H1 (cell line): Measurements from ENCODE around the gene SLC8B1.

Source experiments
- ATF2 ChIP-seq: IDR thresholded peaks from 2 replicates; pipeline ENCODE4 v1.6.1; 2012; ENCODE audit warnings: low read length, inconsistent platforms
- BACH1 ChIP-seq: IDR thresholded peaks from 2 replicates; pipeline ENCODE4 v1.6.1; 2012; ENCODE audit warnings: low read length, improper control_type of control experiment
- CTCF ChIP-seq, 3 experiments: IDR thresholded peaks; 1 replicate in 2 of 3; 2 replicates in 1 of 3; pipeline versions ENCODE4 v1.5.1 to v1.6.1; 2011; ENCODE audit warnings: low read length in 3 of 3, mild to moderate bottlenecking in 3 of 3, inconsistent platforms in 2 of 3, low read depth in 1 of 3, moderate library complexity in 1 of 3; ENCODE audit not compliant: insufficient read depth in 1 of 3; ENCODE audit errors: control extremely low read depth in 1 of 3
- EP300 ChIP-seq, 2 experiments: IDR thresholded peaks; 1 replicate in 1 of 2; 2 replicates in 1 of 2; pipeline ENCODE4 v1.6.1; 2011 to 2012; ENCODE audit warnings: low read depth in 2 of 2, low read length in 2 of 2, mild to moderate bottlenecking in 2 of 2, borderline replicate concordance in 1 of 2, inconsistent platforms in 1 of 2, moderate library complexity in 1 of 2
- POLR2A ChIP-seq, 2 experiments: IDR thresholded peaks; 1 replicate in 1 of 2; 2 replicates in 1 of 2; pipeline ENCODE4 v1.6.1; 2011; ENCODE audit warnings: low read depth in 2 of 2, low read length in 2 of 2, mild to moderate bottlenecking in 2 of 2; ENCODE audit errors: control extremely low read depth in 1 of 2
- POLR2AphosphoS5 ChIP-seq: IDR thresholded peaks from 2 replicates; pipeline ENCODE4 v1.6.1; 2011; ENCODE audit warnings: low read depth, low read length
- SIX5 ChIP-seq: IDR thresholded peaks from 2 replicates; pipeline ENCODE4 v1.6.1; 2011; ENCODE audit warnings: mild to moderate bottlenecking, low read depth, low read length
- SUZ12 ChIP-seq: fragments of 200-600 bp; sonication (generic); IDR thresholded peaks from 2 replicates; pipeline ENCODE4 v1.6.1; 2012; ENCODE audit warnings: mild to moderate bottlenecking, inconsistent platforms, low read length, moderate library complexity, mixed read lengths
- TAF7 ChIP-seq: optimal IDR thresholded peaks from 2 replicates; pipeline ENCODE3; 2011; ENCODE audit warnings: low read depth, mild to moderate bottlenecking, inconsistent platforms, low read length, moderate library complexity, borderline replicate concordance
- USF2 ChIP-seq: IDR thresholded peaks from 2 replicates; pipeline ENCODE4 v1.6.1; 2011; ENCODE audit warnings: low read length, improper control_type of control experiment
- ZNF274 ChIP-seq: IDR thresholded peaks from 2 replicates; pipeline ENCODE4 v1.7.0; 2012; ENCODE audit warnings: low read length, borderline replicate concordance; ENCODE audit errors: extremely low read depth

- no peak for TF ChIP-seq SUZ12
- TF ChIP-seq POLR2A (IDR thresholded peaks at IDR 0.05; ENCODE audit: control extremely low read depth in 1 of 2, low read depth in 2 of 2, low read length in 2 of 2): no peak
- no peak for TF ChIP-seq BACH1
- TF ChIP-seq ATF2: no peak
- no peak for TF ChIP-seq CTCF (IDR thresholded peaks at IDR 0.05; ENCODE audit: control extremely low read depth in 1 of 3, insufficient read depth in 1 of 3, low read depth in 1 of 3, low read length in 3 of 3)
- TF ChIP-seq POLR2AphosphoS5: no peak
- no peak for TF ChIP-seq ZNF274
- TF ChIP-seq USF2: no peak
- no peak for TF ChIP-seq EP300 (IDR thresholded peaks at IDR 0.05; ENCODE audit: borderline replicate concordance in 1 of 2, low read depth in 2 of 2, low read length in 2 of 2)
- no peak for TF ChIP-seq TAF7
- no peak for TF ChIP-seq SIX5
Observed at GRCh38 chr12:113371808-113372207, 36.9 kb upstream of the SLC8B1 start.
